ENCODE results near the gene WWC2.
"Not testable (repeated sequence)": the region's sequence is repeated elsewhere in the genome, so short reads cannot be mapped to it uniquely, and the experiment has no call there.

The WWC2 gene

DNA sequence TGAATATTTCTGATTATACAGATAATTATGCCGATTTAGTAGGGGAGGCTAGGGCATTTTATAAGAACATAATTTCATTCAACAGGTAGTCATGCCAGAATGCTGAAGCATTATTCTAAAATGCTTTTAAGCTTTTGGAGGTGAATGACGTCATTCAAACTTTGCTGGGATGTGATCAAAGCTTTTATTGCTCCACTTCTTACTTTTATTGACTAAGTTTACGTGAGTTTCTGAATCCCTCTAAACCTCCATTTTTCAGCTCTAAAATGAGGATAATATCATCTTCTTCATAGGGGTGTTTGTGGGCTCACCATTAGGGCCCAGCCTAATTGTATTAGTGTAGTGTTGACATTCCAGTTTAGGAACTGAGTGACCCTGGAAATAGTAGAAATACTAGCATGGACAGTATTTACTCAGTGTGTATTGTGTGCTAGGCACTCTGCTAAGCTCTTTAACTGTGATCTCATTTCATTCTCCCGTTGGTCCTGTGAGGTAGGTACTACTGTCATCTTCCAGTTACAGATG, 3.0 kb downstream of the WWC2 start:
- no peak for DNase-seq

DNA sequence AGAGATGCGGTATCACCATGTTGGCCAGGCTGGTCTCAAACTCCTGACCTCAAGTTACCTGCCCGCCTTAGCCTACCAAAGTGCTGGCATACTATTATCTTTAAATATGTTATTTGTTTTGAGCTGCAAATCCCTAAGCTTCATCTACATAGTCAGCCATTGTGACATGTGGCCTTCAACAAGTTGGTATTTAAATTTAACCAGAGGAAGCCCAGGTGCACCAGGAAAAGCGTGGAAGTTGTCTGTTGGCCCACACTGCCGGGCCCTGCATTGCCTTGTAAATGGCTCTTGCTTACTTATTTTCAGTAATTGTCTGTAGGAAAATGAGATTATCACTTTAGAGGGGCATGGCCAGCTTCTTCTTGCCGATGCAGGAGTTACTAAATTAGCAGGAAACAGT, 6.0 kb downstream of the WWC2 start:
- DNase-seq: no peak

DNA sequence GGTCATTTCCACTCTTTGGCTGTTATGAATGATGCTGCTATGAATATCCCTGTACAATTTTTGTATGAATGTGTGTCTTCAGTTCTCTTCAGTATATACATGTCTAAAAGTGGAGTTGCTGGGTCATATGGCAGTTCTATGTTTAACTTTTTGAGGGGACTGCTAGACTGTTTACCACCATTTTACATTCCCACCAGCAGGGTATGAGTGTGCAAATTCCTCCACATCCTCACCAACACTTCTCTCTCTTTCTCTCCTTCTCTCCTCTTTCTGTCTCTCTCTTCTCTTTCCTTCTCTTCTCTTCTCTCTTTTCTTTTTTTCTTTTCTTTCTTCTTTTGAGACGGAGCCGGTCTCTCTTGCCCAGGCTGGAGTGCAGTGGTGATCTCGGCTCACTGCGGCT, 7.8 kb downstream of the WWC2 start:
- no peak for DNase-seq

DNA sequence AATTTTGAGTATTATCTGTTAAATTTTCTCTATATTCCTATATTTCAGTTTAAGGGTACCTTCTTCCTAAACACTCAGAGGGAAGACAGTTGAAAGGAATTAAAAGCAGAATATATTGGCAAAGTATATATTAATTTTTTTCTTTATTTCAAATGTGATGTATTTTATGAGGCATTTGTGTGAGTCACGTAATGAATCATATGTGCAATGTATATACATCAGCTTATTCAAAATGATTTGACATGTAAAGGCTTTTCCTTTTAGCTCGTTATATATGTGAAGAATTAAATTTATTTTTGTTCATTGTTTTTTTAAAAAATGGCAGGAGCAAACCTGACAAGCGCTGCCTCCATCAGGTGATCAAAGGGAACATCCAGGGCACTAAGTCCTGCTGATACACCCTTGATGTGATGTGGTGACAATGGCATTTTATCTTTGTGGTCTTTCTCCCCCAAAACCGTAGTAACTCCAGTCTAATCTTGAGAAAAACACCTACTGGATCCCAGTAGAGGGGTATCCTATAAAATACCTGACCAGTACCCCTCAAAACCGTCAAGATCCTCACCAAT, 8.9 kb downstream of the WWC2 start:
- no peak for DNase-seq

DNA sequence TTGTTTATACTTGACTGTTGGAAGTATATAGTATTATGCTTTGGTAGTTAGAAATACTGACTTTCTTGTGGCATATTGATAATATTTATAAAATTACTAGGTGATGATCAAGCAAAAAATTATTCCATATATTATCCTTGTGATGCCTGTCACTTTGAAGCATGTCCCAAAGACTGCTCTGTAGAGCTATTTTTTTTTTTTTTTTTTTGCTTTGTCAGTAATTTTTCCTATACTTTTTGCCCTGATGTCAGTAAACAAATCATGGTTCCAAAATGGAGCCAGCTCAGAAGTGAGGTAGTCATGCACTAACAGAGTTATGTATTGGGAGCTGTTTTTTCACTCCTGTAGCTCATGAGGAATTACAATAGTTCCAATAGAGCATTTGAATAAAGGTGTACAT, 11.2 kb downstream of the WWC2 start:
- no peak for DNase-seq

DNA sequence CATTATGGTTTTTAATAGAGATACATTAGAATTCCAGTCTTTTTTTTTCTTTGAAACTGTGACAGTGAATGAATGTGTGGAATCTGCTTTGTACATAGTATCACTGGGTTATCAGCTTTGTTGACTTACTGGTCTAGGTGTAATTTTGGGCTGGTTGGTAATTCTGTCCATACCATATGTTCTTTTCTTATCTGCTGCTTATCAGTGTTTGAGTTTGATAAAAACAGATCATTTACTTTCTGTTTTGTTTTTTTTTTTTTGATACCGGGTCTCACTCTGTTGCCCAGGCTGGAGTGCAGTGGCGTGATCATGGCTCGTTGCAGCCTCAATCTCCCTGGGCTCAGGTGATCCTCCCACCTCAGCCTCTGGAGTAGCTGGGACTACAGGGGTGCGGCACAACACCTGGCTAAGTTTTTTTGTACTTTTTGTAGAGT, 12.4 kb downstream of the WWC2 start:
- no peak for DNase-seq

DNA sequence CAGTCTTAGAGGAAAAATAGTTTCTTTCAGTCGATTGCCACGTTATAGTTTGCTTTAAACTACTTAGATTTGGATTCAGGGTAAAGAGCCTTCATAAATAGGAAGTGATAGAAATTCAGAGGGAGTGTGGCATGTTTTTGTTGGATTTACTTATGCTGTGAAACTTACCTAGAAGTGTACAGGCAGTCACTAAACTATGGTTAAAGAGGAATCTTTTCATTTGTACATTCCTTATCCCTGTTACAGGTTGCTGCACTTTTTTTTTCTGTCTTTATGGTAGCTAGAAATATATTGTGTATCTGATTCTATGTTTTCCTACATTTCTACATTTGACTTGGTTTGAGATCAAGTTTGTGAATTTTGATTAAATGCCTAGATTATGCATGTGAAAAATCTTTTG, 19.1 kb downstream of the WWC2 start:
- no peak for DNase-seq

DNA sequence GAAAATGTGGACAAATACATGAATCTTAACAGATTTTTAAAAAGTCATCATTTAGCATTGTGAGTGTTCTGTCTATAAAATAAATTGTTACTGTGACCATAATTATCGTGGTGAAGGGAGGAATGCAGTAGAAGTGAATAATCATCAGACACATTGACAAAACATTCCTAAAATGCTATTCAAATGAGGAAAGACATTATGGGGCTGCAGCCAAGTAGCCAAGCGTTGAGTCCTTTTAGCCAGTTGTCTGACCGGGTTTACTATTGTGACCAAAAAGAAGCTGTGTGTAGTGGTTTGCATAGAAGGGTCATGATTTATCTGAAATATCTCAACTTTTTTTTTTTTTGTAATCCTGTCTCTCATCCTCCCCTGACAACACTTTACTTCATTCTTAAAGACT, 19.5 kb downstream of the WWC2 start:
- DNase-seq: no peak

DNA sequence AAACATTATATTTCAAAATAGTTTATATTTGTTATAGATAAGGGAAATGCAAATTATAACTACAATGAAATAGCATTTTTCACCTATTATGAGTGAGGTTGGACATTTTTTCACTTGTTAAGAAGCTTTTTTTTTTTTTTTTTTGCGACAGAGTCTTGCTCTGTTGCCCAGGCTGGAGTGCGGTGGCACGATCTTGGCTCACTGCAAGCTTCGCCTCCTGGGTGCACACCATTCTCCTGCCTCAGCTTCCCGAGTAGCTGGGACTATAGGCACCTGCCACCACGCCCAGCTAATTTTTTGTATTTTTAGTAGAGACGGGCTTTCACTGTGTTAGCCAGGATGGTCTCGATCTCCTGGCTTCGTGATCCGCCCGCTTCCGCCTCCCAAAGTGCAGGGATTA, 22.6 kb downstream of the WWC2 start:
- not testable (repeated sequence) for DNase-seq

DNA sequence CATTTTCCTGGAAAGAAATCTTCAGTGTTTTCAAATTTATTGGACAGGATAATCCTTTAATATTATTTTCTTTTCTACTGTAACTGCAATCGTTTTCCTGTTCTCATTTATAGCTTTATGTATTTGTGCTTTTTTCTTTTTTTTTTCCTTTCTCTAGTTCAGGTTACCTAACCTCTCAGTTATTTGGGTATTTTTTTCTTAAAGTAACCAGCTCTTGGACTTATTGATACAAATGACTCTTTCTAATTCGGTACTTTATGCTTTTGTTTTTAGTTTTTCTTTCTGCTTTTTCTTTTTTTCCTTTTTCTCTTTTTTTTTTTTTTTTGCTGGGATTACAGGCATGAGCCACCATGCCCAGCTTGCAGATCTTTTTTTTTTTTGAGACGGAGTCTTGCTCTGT, 25.2 kb downstream of the WWC2 start:
- DNase-seq: no peak

DNA sequence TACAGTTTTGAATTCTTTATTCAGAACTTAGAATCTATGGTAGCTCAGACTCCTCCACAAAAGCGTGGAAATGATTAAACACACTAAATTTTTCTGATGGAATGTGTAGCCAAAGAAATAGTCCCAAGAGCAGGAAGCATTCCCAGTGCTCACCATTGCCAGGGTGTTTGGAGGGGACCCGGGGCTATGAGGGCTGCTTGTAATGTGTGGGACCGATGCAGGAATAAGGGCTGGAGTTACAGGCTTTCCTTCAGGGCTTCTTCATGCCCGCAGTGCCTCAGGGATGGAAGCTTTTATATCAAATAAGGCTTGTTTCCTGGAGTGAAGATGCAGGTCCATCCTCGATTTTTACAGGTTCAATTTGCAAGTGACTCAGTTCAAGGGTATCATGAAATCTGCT, 25.8 kb downstream of the WWC2 start:
- DNase-seq: no peak

DNA sequence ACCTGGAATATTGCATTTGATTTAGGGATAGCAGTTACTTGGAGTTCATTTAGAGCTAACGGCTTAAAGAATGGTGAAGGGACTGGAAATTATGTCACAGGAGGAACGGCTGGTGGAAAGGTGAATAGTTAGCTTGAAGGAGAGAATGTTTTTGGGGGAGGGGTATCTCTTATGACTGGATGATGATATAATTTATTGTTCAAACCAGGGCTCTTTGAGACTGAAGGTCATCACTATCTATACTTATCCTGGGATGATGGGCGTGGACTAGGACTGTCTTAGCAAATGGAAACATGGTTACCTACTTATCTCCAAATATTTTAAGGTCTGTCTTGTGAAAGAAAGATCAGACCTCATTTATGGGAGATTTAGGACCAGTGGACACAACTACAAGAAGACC, 30.1 kb downstream of the WWC2 start:
- DNase-seq: no peak

DNA sequence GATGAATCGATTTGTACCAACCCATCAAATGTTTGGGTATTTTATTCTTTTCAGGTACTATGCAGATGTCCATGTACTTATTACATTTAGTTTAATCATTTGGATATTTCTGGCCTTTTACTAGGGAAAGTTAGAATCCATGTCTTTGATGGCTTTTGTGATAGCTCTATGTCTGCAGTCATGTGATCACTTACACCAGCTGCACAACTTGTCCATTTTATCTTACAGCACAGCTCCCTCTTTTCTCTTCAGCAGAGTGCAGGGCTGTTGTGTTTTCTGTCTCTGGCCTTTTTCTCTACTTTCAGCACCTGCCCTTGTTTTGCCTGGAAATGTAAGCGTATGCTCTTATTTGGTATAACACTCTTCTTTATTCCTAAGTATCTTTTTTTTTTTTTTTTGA, 30.6 kb downstream of the WWC2 start:
- DNase-seq: peak; percentile 42

DNA sequence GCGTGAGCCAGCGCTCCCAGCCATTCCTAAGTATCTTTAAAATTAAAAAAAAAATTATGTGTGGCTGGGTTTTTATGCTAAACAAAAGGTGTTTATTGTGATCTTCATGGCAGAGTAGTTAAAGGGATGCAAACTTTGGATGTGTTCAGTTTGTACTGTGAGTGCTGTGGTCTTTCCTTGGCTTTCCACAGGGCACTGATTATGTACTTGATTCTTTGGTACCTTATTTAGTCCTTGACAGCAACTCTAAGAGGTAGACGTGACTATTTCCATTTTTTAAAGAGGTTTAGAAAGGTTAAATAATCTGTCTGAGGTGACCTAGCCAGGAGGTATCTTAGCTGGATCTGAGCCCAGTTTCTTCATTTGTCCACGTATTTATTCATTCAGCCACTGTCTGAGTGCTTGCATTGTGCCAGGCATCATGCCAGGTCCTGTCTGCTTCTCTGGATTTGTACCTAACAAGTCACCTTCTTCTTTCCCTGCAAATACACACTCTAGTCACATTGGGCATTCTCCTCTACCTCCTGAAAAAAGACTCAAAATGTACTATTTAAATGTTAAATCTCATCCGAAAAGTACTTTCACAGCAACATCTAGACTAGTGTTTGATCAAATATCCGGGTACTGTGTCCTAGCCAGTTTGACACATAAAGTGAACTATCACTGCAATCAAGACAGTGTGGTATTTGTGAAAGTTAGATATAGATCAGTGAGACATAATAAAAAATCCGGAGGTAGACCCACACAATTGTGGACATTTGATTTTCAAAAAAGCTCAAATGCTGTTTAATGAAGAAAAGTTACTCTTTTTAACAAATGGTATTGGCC, 31.5 kb downstream of the WWC2 start:
- no peak for DNase-seq

DNA sequence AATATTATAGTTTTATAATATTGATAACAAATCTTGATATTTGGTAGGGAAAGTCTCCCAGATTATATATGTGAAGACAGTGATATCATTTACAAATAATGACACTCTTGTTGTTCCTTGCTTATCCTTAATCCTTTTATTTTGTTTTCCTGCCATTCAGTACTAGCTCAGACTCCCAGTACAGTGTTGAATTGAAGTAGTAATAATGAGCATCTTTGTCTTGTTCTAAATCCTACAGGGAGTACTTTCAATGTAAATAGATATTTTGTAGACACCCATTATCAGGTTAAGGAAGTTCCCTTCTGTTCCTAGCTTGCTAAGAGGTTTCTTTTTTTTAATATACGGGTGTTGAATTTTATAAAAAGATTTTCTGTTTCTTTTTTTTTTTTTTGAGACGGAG, 33.0 kb downstream of the WWC2 start:
- DNase-seq: no peak

DNA sequence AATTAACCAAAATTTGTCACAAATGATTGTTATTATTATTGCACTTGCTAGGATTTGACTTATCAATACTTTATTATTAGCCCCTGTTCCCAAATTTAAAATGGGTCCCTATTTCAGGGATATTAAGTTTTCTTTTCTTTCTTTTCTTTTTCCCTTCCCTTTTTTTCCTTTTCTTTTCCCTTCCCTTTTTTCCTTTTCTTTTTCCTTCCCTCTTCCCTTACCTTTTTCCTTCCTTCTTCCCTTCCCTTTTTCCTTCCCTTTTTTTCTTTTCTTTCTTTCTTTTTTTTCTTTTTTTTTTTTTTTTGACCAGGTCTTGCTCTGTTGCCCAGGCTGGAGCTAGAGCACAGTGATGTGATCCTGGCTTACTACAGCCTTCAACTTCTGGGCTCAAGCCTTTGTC, 33.8 kb downstream of the WWC2 start:
- DNase-seq: no peak

DNA sequence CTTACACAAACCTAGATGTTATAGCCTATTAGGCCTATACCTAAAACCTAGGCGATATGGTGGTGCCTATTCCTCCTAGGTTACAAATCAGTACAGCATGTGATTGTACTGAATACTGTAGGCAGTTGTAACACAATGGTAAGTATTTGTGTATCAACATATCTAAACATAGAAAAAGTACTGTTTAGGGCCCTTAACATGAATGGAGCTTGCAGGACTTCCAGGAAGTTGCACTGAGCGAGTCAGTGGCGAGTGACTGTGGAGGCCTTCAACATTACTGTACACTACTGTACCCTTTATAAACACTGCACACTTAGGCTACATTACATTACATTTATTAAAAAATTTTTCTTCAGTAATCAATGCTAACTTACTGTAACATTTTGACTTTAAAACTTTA, 37.8 kb downstream of the WWC2 start:
- no peak for DNase-seq

DNA sequence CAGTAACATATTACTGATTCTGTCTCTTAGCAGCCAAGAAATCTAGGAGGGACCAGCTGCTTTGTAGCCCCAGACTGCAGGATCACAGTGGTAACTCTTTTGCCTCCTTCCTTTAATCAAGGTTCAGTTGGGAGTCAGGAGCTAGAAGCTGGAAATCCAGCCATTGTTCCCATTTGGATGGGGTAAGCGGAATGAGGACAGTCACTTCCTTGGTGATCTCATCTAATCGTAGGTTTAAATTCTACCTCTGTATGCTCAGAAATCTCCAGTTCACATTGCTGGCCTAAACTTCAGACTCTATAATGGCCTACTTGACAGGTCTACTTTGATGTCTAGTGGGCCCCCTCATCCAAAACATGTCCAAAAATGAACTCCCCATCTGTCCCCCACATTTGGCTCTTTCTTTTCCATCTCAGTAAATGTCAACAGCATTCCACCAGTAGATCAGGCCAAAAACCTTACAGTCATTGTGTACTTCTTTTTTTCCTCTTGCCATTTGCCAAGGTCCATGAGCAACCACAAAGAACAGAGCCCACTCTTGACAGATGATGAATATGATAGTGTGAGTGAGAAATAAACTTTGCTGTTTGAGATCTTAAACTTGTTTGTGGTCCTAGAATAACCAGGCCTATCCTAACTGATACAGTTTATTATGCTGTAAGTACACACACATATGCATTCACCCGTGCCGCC, 40.1 kb downstream of the WWC2 start:
- no peak for DNase-seq

DNA sequence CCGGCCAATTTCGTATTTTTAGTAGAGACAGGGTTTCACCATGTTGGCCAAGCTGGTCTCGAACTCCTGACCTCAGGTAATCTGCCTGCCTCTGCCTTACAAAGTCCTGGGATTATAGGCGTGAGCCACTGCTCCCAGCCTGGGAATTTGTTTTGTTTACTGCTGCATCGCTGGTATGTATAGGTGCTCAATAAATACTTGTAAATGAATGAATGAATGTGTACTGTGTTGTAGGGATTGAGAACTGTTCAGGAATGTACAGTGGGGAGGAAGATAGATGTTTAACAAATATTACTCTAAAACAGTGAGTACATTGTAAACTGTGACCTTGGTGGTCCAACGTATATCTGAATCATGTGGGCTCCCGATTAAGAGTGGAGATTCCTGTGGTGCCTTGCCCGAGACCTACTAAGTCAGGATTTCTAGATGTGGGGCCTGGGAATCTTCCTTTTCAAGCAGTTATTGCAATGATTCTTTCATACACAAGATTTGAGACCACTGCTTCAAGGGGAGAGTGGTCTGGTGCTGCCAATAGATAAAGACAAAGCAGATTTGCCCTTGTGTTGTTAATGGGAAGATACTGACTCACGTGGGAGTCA, 41.0 kb downstream of the WWC2 start:
- no peak for DNase-seq

DNA sequence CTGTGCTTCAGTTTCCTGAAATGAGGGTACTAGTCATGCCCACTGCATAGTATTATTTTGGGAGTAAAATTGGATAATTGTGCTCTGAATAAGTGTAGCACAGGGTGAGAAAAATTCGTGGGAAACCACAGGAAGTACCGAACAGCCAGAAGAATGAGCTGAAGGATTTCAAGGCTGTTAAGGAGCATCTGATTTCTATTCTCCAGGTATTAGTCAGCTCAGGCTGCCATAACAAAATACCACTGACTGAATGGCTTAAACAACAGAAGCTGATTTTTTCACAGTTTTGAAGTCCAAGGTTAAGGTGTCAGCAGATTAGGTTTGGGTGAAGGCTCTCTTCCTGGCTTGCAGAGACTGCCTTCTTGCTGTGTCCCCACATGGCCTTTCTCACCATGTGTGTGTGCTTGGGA, 41.9 kb downstream of the WWC2 start:
- no peak for DNase-seq

DNA sequence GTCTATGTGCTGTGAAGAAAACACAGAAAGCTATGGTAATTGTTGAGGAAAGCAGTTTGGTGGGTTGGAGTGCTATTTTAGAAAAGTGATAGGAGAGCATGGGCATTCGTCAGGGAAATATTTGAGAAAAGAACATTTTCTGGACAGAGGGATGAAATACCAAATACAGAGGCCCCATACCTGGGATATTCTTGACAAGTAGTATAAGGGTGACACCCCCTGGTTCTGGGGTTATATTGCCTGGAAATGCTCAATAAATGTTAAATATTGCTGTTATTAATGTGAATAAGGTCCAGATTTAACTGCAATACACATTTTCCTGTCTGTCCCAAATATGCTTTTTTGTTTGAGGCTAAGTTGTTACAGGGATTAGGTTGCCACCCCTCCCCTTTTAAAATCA, 42.9 kb downstream of the WWC2 start:
- peak; percentile 23 for DNase-seq

DNA sequence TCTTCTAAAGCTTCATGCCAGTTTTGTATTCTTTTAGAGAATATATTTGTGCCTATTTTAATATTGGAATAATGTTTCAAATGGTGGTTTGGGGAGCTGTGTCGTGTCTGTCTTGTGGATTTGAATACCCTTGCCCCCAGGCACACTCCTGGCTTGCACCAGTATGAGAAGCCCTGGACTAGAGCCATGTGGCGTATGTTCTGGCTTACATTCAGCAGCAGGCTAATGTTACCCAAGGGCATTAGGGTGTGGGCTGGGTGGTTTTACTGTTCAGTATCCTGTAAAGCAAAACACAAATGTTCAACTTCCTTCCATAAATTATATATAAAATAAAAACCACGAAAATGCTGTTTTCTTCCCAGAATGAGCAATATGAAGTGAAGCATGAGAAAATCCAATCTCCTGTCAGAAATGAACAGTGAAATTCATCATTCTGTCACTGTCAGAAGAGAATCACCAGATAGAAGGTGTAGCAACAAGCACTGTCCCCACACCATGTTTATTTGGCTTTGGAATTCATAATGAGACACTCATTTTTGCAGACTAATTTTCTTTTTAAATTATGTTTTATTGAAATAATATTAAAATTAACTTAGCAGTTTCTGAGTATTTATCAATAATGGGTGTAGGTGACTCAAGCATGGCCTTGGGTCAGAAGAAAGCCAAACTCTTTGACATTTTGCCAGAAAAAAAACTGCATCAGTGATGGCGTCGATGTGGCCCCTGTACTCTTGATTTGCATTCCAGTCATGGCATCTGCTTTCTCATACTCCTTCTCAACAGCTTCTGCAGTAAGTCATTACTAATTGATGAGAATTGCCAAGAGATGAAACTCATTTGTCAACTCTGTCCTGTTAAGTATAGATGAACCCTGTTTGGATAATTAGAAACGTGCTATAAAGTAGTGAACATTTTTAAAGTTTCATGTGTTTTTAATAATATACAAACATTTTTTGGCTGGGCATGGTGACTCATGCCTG, 43.8 kb downstream of the WWC2 start:
- DNase-seq: peak; percentile 57

Measured in hematopoietic multipotent progenitor cell treated with erythropoietin and hydrocortisone succinate and interleukin-3 and kit ligand, for 8 days (in vitro differentiated cells).